Left ventricle myocardium inferior (tissue), 1 donor: ENCODE measurements around the gene OR11G2. TPM values are rescaled to one million over a fixed set of nuclear protein-coding genes. Genes with fewer than 3 reads are reported as not detected.
"Not testable (repeated sequence)": the region's sequence is repeated elsewhere in the genome, so short reads cannot be mapped to it uniquely, and the experiment has no call there.

Experiments
- DNase-seq: peaks from one replicate; pipeline ENCODE4 v3.0.0-alpha.2; 2020
- H3K27ac ChIP-seq: fragments of 200-600 bp; replicated peaks from 2 replicates; pipeline ENCODE4 v1.8.0; 2021
- H3K27me3 ChIP-seq: fragments of 200-600 bp; 2 replicates; pipeline ENCODE4 v1.8.0; 2021; ENCODE audit warnings: low read depth
- H3K36me3 ChIP-seq: fragments of 200-600 bp; 2 replicates; pipeline ENCODE4 v1.8.0; 2021
- H3K4me1 ChIP-seq: fragments of 200-600 bp; 2 replicates; pipeline ENCODE4 v1.8.0; 2021
- H3K4me3 ChIP-seq: fragments of 200-600 bp; 2 replicates; pipeline ENCODE4 v1.8.0; 2021; ENCODE audit warnings: mild to moderate bottlenecking, moderate library complexity
- H3K9me3 ChIP-seq: fragments of 200-600 bp; replicated peaks from 2 replicates; pipeline ENCODE4 v1.8.0; 2021
- intact Hi-C: fragments of 100-400 bp; cut with micrococcal nuclease; formaldehyde crosslinking; loops from one replicate; pipeline ENCODE4 v1.11.0; 2022
- total RNA-seq: library from RNA; stranded (reverse); fragmentation: NEBNext Ultra II Directional; extraction: Animal tissue kit (Norgen Biotek cat#: 25700); gene quantifications from one replicate; pipeline ENCODE4 v1.2.1, GENCODE V29; 2021
- TF ChIP-seq, protein P1 (sequence below): fragments of 200-600 bp; IDR thresholded peaks from 2 replicates; pipeline ENCODE4 v1.8.0; 2021; ENCODE audit warnings: antibody characterized with exemption, mild to moderate bottlenecking, borderline replicate concordance
- donor health status: DM: no; HTN: yes; CAD: no; lungs with severe emphysema.

OR11G2 gene
- total RNA-seq, 1 donor from 2014 or later: not detected

DNA sequence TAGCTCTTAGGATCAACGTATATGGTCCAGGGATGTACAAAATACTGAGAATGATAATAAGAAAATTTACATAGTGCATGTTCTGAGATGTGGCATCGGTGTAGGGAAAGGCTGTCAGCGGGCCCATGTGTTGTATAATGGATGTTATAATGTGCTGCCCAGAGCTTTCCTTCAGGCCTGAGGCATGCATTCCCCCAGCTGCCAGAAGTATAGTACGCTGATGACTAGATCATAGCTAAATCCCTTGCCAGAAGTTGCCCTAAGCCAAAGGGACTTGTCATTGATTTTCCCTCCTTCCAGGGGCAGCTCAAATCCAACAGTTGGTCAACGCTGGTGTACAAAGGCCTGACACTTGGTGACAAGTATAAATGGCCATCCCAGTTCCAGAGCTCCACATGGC lies 6.5 kb upstream of the OR11G2 start:
- H3K4me3 ChIP-seq: no peak overlapping the region
- no peaks in the 10 kb centered on the region for H3K9me3 ChIP-seq
- intact Hi-C loops: no loop called here
- no peaks in the 10 kb centered on the region for H3K4me1 ChIP-seq
- H3K27ac ChIP-seq: no peak overlapping the region
- H3K27me3 ChIP-seq: peaks cover 7% of the 10 kb centered on the region
- DNase-seq: no peak
- H3K36me3 ChIP-seq: no peaks in the 10 kb centered on the region
- TF ChIP-seq, protein P1, sequence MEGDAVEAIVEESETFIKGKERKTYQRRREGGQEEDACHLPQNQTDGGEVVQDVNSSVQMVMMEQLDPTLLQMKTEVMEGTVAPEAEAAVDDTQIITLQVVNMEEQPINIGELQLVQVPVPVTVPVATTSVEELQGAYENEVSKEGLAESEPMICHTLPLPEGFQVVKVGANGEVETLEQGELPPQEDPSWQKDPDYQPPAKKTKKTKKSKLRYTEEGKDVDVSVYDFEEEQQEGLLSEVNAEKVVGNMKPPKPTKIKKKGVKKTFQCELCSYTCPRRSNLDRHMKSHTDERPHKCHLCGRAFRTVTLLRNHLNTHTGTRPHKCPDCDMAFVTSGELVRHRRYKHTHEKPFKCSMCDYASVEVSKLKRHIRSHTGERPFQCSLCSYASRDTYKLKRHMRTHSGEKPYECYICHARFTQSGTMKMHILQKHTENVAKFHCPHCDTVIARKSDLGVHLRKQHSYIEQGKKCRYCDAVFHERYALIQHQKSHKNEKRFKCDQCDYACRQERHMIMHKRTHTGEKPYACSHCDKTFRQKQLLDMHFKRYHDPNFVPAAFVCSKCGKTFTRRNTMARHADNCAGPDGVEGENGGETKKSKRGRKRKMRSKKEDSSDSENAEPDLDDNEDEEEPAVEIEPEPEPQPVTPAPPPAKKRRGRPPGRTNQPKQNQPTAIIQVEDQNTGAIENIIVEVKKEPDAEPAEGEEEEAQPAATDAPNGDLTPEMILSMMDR: no peak

DNA sequence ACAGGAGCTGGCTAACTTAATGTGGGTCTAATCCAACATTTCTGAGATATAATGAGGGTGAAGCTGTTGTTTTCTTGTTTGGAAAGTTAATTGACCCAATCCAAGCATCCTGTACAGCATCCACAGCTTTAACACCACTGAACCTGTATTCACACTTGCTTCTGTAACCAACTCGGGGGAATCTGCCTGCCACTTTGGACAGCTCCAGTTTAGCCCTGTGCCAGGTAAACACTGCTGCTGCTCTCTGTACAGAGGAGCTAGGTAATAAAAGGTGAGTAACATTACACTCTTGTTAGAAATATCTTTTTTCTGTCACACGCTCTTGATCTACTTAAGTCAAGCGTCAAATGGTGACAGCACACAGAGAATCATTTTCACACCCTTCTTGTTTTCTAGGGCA lies 700 bp downstream of the OR11G2 start:
- intact Hi-C loops: no loop called here
- DNase-seq: no peak
- TF ChIP-seq, protein P1: no peak
- H3K4me1 ChIP-seq: no peaks in the 10 kb centered on the region
- peaks cover 21% of the 10 kb centered on the region for H3K27me3 ChIP-seq
- H3K4me3 ChIP-seq: no peak overlapping the region
- H3K36me3 ChIP-seq: no peaks in the 10 kb centered on the region
- no peaks in the 10 kb centered on the region for H3K9me3 ChIP-seq
- H3K27ac ChIP-seq: no peak overlapping the region

DNA sequence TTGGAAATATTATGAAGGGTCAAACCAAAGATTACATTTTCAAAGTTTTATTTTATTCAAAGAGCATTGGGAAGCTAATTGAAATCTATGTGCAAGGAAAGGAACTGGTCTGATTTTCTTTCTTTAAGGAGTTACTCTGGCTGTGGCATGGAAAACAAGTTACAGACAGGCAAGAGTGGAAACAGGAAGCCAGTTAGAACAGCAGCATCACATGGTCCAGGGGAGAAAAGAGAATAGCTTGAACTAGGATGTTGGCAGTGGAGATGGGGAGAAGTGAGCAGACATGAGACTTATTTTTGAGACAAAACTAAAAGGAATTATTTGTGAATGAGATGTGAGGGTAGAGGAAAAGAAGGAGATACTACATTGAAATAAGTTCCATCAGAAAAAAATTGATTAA lies 3.4 kb downstream of the OR11G2 start:
- H3K27me3 ChIP-seq: peaks cover 18% of the 10 kb centered on the region
- intact Hi-C loops: no loop called here
- TF ChIP-seq, protein P1: no peak
- no peak overlapping the region for H3K27ac ChIP-seq
- no peak for DNase-seq
- H3K4me3 ChIP-seq: no peak overlapping the region
- H3K4me1 ChIP-seq: no peaks in the 10 kb centered on the region
- no peaks in the 10 kb centered on the region for H3K9me3 ChIP-seq
- no peaks in the 10 kb centered on the region for H3K36me3 ChIP-seq

DNA sequence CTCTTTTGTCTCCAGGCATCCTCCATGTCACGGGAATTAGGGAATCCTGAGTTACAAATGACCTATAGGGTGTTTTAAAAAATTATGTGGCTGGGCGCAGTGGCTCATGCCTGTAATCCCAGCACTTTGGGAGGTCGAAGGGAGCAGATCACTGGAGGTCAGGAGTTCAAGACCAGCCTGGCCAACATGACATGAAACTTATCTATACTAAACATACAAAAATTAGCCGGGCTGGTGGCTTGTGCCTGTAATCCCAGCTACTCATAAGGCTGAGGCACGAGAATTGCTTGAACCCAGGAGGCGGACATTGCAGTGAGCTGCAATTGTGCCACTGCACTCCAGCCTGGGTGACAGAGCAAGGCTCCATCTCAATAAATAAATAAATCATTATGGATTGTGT lies 4.5 kb downstream of the OR11G2 start:
- intact Hi-C loops, H3K9me3 ChIP-seq, H3K4me3 ChIP-seq, H3K4me1 ChIP-seq, H3K36me3 ChIP-seq, DNase-seq, H3K27ac ChIP-seq: not testable (repeated sequence)
- peaks cover 27% of the 10 kb centered on the region for H3K27me3 ChIP-seq

DNA sequence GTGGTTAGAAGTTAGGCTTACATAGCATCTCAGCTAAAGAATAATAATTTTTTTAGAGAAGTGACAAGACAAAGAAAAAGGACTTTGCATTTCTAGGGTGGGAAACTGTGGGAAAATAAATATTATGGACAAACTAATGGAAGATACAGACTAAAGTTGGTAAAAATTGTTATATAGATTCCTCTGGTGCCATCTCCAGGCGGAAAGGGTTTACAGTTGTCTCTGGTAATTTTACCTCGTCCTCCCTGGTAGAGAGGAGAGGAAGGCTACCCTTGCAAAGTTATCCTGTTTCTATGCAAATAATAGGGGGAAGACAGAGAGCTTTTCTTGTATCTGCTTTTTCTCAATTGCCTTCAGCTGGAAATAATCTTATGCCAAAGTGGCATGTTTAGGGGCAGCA lies 5.2 kb downstream of the OR11G2 start:
- H3K9me3 ChIP-seq: no peaks in the 10 kb centered on the region
- H3K4me3 ChIP-seq: no peak overlapping the region
- TF ChIP-seq, protein P1: no peak
- H3K4me1 ChIP-seq: no peaks in the 10 kb centered on the region
- H3K27me3 ChIP-seq: peaks cover 27% of the 10 kb centered on the region
- no peak for DNase-seq
- intact Hi-C loops: no loop called here
- H3K36me3 ChIP-seq: no peaks in the 10 kb centered on the region
- no peak overlapping the region for H3K27ac ChIP-seq

DNA sequence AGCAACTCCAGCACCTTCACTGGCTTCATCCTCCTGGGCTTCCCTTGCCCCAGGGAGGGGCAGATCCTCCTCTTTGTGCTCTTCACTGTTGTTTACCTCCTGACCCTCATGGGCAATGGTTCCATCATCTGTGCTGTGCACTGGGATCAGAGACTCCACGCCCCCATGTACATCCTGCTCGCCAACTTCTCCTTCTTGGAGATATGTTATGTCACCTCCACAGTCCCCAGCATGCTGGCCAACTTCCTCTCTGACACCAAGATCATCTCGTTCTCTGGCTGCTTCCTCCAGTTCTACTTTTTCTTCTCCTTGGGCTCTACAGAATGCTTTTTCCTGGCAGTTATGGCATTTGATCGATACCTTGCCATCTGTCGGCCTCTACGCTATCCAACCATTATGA lies 6.8 kb downstream of the OR11G2 start:
- Histone ChIP-seq H3K9me3 (no peaks in the 10 kb centered on the region), H3K4me3 (no peak overlapping the region), H3K27me3 (peaks cover 18% of the 10 kb centered on the region), H3K4me1 (no peaks in the 10 kb centered on the region), H3K36me3 (no peaks in the 10 kb centered on the region), H3K27ac (no peak overlapping the region)
- intact Hi-C loops: no loop called here
- TF ChIP-seq, protein P1: no peak
- no peak for DNase-seq
